GM12878 (cell line): ENCODE measurements around the gene XAB2. TPM values are rescaled to one million over a fixed set of nuclear protein-coding genes. Genes with fewer than 3 reads are reported as not detected.

ENCODE experiments used
- CBX3 ChIP-seq: fragments of 200-600 bp; sonication (generic); IDR thresholded peaks from 2 replicates; pipeline ENCODE4 v1.6.1; 2016; ENCODE audit warnings: low read depth, borderline replicate concordance
- CHD2 ChIP-seq: IDR thresholded peaks from 2 replicates; pipeline ENCODE4 v1.6.1; 2011; ENCODE audit warnings: low read depth, low read length, improper control_type of control experiment, borderline replicate concordance
- CHD4 ChIP-seq: fragments of 200-600 bp; sonication (generic); IDR thresholded peaks from 2 replicates; pipeline ENCODE4 v1.6.1; 2016; ENCODE audit warnings: mild to moderate bottlenecking
- E2F8 ChIP-seq: fragments of 450-650 bp; IDR thresholded peaks from 2 replicates; pipeline ENCODE4 v1.6.1; 2018; ENCODE audit warnings: mild to moderate bottlenecking, low read depth, moderate library complexity; ENCODE audit not compliant: partially characterized antibody
- ETV6 ChIP-seq, 2 experiments: fragments of 450-650 bp in 1 of 2; IDR thresholded peaks in 1 of 2; conservative IDR thresholded peaks in 1 of 2; 2 replicates each; pipeline ENCODE4 v1.6.1; 2014; ENCODE audit warnings: antibody characterized with exemption in 1 of 2, borderline replicate concordance in 1 of 2, low read depth in 1 of 2, mild to moderate bottlenecking in 1 of 2, moderate library complexity in 1 of 2
- EZH2 ChIP-seq: IDR thresholded peaks from 2 replicates; pipeline ENCODE4 v1.6.1; 2012; ENCODE audit warnings: low read depth, mild to moderate bottlenecking, control low read depth, inconsistent platforms, low read length, borderline replicate concordance; ENCODE audit not compliant: control insufficient read depth
- FOS ChIP-seq: IDR thresholded peaks from 3 replicates; pipeline ENCODE4 v1.6.1; 2011; ENCODE audit warnings: borderline replicate concordance; ENCODE audit not compliant: insufficient read length; ENCODE audit errors: extremely low read depth
- GABPA ChIP-seq: IDR thresholded peaks from 2 replicates; pipeline ENCODE4 v1.6.1; 2014; ENCODE audit warnings: antibody characterized with exemption, low read depth, mild to moderate bottlenecking, inconsistent platforms
- IKZF2 ChIP-seq, 2 experiments: fragments of 450-650 bp; IDR thresholded peaks; 2 replicates each; pipeline ENCODE4 v1.6.1; 2017; ENCODE audit warnings: mild to moderate bottlenecking in 2 of 2, moderate library complexity in 2 of 2
- NFYB ChIP-seq: IDR thresholded peaks from 2 replicates; pipeline ENCODE4 v1.6.1; 2011; ENCODE audit warnings: low read depth, mild to moderate bottlenecking, low read length, improper control_type of control experiment, moderate library complexity; ENCODE audit not compliant: insufficient read depth
- PKNOX1 ChIP-seq: fragments of 450-650 bp; IDR thresholded peaks from 2 replicates; pipeline ENCODE4 v1.6.1; 2016; ENCODE audit warnings: mild to moderate bottlenecking
- POLR2A ChIP-seq: IDR thresholded peaks from 2 replicates; pipeline ENCODE4 v1.6.1; 2011; ENCODE audit warnings: low read depth, mild to moderate bottlenecking, low read length
- POLR2AphosphoS5 ChIP-seq: IDR thresholded peaks from 2 replicates; pipeline ENCODE4 v1.6.1; 2011; ENCODE audit warnings: mild to moderate bottlenecking, low read length, inconsistent platforms
- SIX5 ChIP-seq: IDR thresholded peaks from 2 replicates; pipeline ENCODE4 v1.6.1; 2011; ENCODE audit warnings: mild to moderate bottlenecking, low read depth, low read length, moderate library complexity; ENCODE audit not compliant: severe bottlenecking
- SP1 ChIP-seq: IDR thresholded peaks from one replicate; pipeline ENCODE4 v1.6.1; 2011; ENCODE audit warnings: low read depth, low read length
- TAF1 ChIP-seq: IDR thresholded peaks from 2 replicates; pipeline ENCODE4 v1.6.1; 2011; ENCODE audit warnings: mild to moderate bottlenecking, low read depth, low read length, borderline replicate concordance
- TCF3 ChIP-seq: IDR thresholded peaks from 2 replicates; pipeline ENCODE4 v1.6.1; 2012; ENCODE audit warnings: low read depth, mild to moderate bottlenecking, low read length, borderline replicate concordance; ENCODE audit not compliant: insufficient read depth
- polyA plus RNA-seq, 11 experiments: library from polyadenylated mRNA; depleted of rRNA in 4 of 11; unstranded in 6 of 11; stranded (reverse) in 5 of 11; fragments of >200 nt; fragmentation: Nextera tagmentation in 4 of 11; fragmentation: Illumina TruSeq in 1 of 11; extraction: Ambion mirVana in 4 of 11; extraction: Trizol in 1 of 11; gene quantifications; 1 replicate in 1 of 11; 2 replicates in 10 of 11; pipeline versions ENCODE4 v1.2.1 to v1.2.3, GENCODE V29; 2011 to 2016; ENCODE audit warnings: inconsistent platforms in 2 of 11, missing spikeins in 2 of 11, low read depth in 1 of 11
- total RNA-seq, 4 experiments: library from RNA; depleted of rRNA in 3 of 4; stranded (reverse); fragments of >200 nt in 3 of 4; fragmentation: Illumina TruSeq in 1 of 4; extraction: Trizol in 1 of 4; gene quantifications; 2 replicates each; pipeline versions ENCODE4 v1.2.1 to v1.2.3, GENCODE V29; 2013 to 2021
- TF ChIP-seq, protein P1 (sequence below): IDR thresholded peaks from 2 replicates; pipeline ENCODE4 v1.6.1; 2011; ENCODE audit warnings: mild to moderate bottlenecking, low read depth, low read length, moderate library complexity; ENCODE audit not compliant: insufficient replicate concordance

XAB2 gene
- total and polyA plus RNA-seq, 10 of the 15 experiments (the other 5 are each of a cell fraction or from before 2014, with no cell fraction given) = 0.34 to 45.1 (median 18.8) TPM

GRCh38 chr19:7658219-7658686 lies 28.9 kb upstream of the XAB2 start (continued):
- TF ChIP-seq PKNOX1 = peak; percentile 98
- peak; percentile 34 for TF ChIP-seq FOS
- 0 out of 2 replicates have a peak, but pooled peaks have one; percentile 70 for TF ChIP-seq TCF3
- TF ChIP-seq IKZF2 (IDR thresholded peaks at IDR 0.05) = no peak
- TF ChIP-seq, protein P1, sequence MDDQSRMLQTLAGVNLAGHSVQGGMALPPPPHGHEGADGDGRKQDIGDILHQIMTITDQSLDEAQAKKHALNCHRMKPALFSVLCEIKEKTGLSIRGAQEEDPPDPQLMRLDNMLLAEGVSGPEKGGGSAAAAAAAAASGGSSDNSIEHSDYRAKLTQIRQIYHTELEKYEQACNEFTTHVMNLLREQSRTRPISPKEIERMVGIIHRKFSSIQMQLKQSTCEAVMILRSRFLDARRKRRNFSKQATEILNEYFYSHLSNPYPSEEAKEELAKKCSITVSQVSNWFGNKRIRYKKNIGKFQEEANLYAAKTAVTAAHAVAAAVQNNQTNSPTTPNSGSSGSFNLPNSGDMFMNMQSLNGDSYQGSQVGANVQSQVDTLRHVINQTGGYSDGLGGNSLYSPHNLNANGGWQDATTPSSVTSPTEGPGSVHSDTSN = peak; percentile 95
- peak; percentile 46; the same call in 1 of the 2 replicates for TF ChIP-seq CHD2
- peak; percentile 92 for TF ChIP-seq NFYB
- peak; percentile 41; the same call in 1 of the 2 replicates for TF ChIP-seq POLR2A
- TF ChIP-seq SIX5 = peak; percentile 32
- no peak for TF ChIP-seq EZH2
- no peak for TF ChIP-seq E2F8
- no peak for TF ChIP-seq CBX3
- TF ChIP-seq ETV6 (conservative IDR thresholded peaks at IDR 0.05 in 1 of 2, IDR thresholded peaks at IDR 0.05 in 1 of 2; ENCODE audit: borderline replicate concordance in 1 of 2, low read depth in 1 of 2) = no peak
- peak; percentile 44; the same call in 1 of the 2 replicates for TF ChIP-seq POLR2AphosphoS5
- peak; percentile 86 for TF ChIP-seq SP1
- no peak for TF ChIP-seq CHD4
- TF ChIP-seq GABPA = no peak
- TF ChIP-seq TAF1 = 0 out of 2 replicates have a peak, but pooled peaks have one; percentile 26
- TF ChIP-seq, all 136 proteins: peak for 14
